Activated CD4-positive, alpha-beta memory T cell treated with anti-CD3 and anti-CD28 coated beads, Interleukin-2, amount 10 ng/mL, durations not matched to agents 7 days and 5 days (primary cell): ENCODE results near the gene ERVW-1. TPM values are rescaled to one million over a fixed set of nuclear protein-coding genes. Genes with fewer than 3 reads are reported as not detected.
A peak's percentile ranks its signal among the peaks of the same experiment; 100 is the strongest.

Experiments
- CTCF ChIA-PET: fragments of 350-600 bp; sonication (Branson Sonifier 250); formaldehyde crosslinking; loops from one replicate; lab custom pipeline; 2021; ENCODE audit warnings: antibody characterized with exemption, inconsistent platforms; lab: Charles Lee
- POLR2A ChIA-PET: fragments of 350-600 bp; sonication (Branson Sonifier 250); formaldehyde crosslinking; loops from one replicate; lab custom pipeline; 2021; ENCODE audit warnings: antibody characterized with exemption; lab: Charles Lee
- DNase-seq: peaks from one replicate; pipeline ENCODE4 v3.0.0-alpha.2; 2020
- H3K27ac Mint-ChIP-seq: one replicate; pipeline ENCODE4 v1.8.0; 2021; ENCODE audit warnings: mild to moderate bottlenecking, mixed read lengths
- H3K27me3 Mint-ChIP-seq: one replicate; pipeline ENCODE4 v1.8.0; 2021; ENCODE audit warnings: mixed read lengths
- H3K36me3 Mint-ChIP-seq: one replicate; pipeline ENCODE4 v1.8.0; 2021; ENCODE audit warnings: low read depth, mixed read lengths
- H3K4me1 Mint-ChIP-seq: one replicate; pipeline ENCODE4 v1.8.0; 2021; ENCODE audit warnings: mixed read lengths
- H3K4me3 Mint-ChIP-seq: one replicate; pipeline ENCODE4 v1.8.0; 2021; ENCODE audit warnings: mild to moderate bottlenecking, mixed read lengths
- H3K9me3 Mint-ChIP-seq: one replicate; pipeline ENCODE4 v1.8.0; 2021; ENCODE audit warnings: mixed read lengths
- total RNA-seq, 2 experiments: library from RNA; stranded (reverse); gene quantifications; one replicate each; pipeline ENCODE4 v1.2.3, GENCODE V29; 2021

ERVW-1 gene
- total RNA-seq, 2 experiments from 2014 or later, result not detected

DNA sequence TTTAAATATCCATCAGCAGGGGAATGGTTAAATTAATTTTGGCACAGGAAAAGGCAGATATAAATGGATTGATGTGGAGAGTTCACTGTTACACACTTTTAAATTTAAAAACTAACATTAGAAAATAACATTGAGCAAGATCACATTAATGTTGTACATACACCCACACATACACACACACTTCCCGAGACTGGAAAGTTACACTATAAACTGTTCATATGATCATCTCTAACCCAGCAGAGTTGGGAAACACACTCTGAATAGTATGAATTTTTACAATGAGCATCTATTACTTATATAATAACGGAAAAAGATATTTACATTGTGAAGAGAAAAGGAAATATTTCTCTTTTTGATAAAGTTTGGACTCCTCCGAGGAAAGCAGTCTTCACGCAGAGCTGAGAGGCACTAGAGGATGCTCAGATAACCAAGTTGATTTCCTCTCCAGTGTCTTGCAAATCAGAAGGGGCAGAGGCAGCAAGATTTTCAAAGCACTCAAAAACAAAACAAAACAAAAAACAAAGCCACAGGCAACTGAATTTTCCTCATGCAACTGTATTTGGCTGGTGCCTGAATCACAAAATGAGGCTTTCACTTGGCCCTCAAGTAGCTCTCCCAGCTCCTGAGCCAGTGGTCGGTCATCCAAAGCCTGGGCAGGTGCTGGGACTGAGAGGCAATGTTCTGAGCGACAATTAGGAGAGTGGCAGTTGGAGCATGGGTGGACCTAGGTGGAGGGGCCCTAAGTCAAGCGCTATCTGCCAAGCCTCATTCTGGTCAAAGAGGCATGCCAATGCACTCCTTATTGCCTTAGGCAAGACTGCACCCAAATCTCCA lies 40.9 kb downstream of the ERVW-1 start:
- H3K4me1 Mint-ChIP-seq, result no peaks in the 10 kb centered on the region
- H3K9me3 Mint-ChIP-seq, result no peaks in the 10 kb centered on the region
- CTCF ChIA-PET, result no interaction called here
- no peaks in the 10 kb centered on the region for H3K36me3 Mint-ChIP-seq
- no peaks in the 10 kb centered on the region for H3K27me3 Mint-ChIP-seq
- POLR2A ChIA-PET, result no interaction called here
- no peak overlapping the region for H3K27ac Mint-ChIP-seq
- DNase-seq, result no peak
- H3K4me3 Mint-ChIP-seq, result no peak overlapping the region

DNA sequence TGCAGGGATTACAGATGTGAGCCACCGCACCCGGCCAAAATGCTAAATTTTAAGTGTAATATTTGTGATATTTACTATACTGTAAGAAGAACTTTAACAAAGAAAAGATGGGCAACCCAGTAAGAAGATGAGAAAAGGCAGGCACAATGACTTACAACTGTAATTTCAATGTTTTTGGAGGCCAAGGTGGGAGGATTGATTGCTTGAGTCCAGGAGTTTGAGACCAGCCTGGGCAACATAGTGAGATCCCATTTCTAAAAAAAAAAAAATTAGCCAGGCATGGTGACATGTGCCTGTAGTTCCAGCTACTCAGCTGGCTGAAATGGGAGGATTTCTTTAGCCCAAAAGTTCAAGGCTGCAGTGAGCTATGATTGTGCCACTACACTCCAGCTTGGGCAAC lies 42.2 kb downstream of the ERVW-1 start:
- H3K27me3 Mint-ChIP-seq, result peaks cover 6% of the 10 kb centered on the region
- no peaks in the 10 kb centered on the region for H3K36me3 Mint-ChIP-seq
- H3K4me3 Mint-ChIP-seq, result no peak overlapping the region
- no peaks in the 10 kb centered on the region for H3K9me3 Mint-ChIP-seq
- CTCF ChIA-PET, result no interaction called here
- no peak for DNase-seq
- no peaks in the 10 kb centered on the region for H3K4me1 Mint-ChIP-seq
- no peak overlapping the region for H3K27ac Mint-ChIP-seq
- POLR2A ChIA-PET, result no interaction called here

DNA sequence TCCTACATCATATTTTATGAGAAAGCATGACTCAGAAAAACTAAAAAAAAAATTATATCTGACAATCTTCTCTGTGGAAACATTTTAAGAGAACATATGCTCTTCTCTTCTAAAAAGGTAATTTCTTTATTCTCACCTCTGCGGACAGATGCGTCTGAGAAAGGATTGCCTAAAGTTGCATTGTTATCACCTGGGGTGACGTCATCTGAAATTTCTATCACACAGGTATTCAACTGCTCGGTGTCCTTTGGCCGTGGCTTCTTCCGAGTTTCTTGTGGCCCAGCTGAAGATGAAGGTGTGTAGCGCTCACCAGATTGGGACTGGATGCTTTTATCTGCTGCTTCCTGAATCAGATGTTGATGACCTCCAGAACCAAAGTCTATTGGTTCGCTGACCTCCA lies 44.7 kb downstream of the ERVW-1 start:
- Mint-ChIP-seq H3K27me3 (peaks cover 6% of the 10 kb centered on the region), H3K9me3 (no peaks in the 10 kb centered on the region), H3K36me3 (no peaks in the 10 kb centered on the region), H3K27ac (no peak overlapping the region), H3K4me1 (peaks cover 6% of the 10 kb centered on the region), H3K4me3 (no peak overlapping the region)
- no peak for DNase-seq
- CTCF ChIA-PET, result interaction anchor here (1.9 to 2.0 kb wide), 2 partner anchors 9 to 14 kb away, joined by 4 to 7 read pairs; partner anchors contain the start of gene GATAD1
- POLR2A ChIA-PET, result no interaction called here

DNA sequence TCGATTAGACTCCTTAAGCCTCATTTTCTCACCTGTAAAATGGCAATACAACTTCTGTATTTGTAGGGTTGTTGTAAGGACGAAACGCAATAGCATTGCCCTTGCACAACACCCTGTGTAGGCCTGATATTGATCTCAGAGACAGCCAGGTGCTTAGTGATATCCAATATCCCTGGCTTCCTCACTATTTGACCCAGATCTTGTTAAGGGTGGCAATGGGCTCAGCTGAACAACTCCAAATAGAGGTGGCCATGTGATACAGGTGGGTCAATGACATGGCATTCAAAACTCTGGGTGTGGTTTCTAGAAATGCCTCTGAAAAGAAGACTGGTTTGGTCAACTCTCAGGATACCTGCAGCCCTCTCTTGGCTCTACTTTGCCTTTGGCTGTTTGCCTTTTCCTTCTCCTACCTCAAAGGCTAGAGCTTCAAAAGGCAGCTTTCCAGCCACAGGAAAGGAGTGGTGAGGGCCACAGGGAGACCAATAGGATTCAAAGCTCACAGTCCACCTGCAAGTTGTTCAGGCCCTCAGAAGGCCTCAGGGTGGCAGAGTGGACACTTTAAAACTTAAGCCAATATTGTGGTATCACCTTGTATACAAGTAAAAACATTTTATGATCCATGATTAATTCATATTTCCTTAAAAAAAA lies 45.3 kb downstream of the ERVW-1 start:
- Mint-ChIP-seq H3K4me1 (peaks cover 6% of the 10 kb centered on the region), H3K27ac (no peak overlapping the region), H3K9me3 (no peaks in the 10 kb centered on the region), H3K4me3 (no peak overlapping the region), H3K27me3 (peaks cover 9% of the 10 kb centered on the region), H3K36me3 (no peaks in the 10 kb centered on the region)
- ChIA-PET POLR2A (no interaction called here), CTCF (interaction anchor here (1.9 to 2.0 kb wide), 2 partner anchors 8 to 15 kb away, joined by 4 to 7 read pairs; partner anchors contain the start of gene GATAD1)
- DNase-seq, result no peak

DNA sequence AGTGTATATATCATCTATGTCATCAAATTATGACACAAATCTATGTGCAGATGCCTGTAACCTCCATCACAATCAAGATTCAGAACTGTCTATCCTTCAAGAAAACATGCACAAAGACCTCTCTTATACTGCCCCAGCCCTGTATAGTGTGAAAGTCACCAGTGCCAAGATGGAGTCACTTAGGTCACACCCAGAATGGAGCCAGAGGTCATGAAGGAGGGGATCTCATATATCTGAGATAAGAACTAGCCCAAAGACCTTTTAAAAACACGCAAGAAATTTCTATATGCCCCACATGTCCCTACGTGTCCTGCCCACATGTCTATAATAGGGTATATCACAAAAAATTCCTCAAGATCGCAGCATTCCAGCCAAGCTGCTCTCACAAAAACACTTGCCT lies 50.6 kb downstream of the ERVW-1 start:
- Mint-ChIP-seq H3K27ac (no peak overlapping the region), H3K9me3 (no peaks in the 10 kb centered on the region), H3K4me3 (no peak overlapping the region), H3K36me3 (no peaks in the 10 kb centered on the region), H3K27me3 (peaks cover 16% of the 10 kb centered on the region), H3K4me1 (peaks cover 28% of the 10 kb centered on the region)
- ChIA-PET POLR2A (no interaction called here), CTCF (interaction anchor here (0.7 kb wide), 1 partner anchor 273 kb away, joined by 3 read pairs; no protein-coding TSS in a partner anchor)
- DNase-seq, result no peak

DNA sequence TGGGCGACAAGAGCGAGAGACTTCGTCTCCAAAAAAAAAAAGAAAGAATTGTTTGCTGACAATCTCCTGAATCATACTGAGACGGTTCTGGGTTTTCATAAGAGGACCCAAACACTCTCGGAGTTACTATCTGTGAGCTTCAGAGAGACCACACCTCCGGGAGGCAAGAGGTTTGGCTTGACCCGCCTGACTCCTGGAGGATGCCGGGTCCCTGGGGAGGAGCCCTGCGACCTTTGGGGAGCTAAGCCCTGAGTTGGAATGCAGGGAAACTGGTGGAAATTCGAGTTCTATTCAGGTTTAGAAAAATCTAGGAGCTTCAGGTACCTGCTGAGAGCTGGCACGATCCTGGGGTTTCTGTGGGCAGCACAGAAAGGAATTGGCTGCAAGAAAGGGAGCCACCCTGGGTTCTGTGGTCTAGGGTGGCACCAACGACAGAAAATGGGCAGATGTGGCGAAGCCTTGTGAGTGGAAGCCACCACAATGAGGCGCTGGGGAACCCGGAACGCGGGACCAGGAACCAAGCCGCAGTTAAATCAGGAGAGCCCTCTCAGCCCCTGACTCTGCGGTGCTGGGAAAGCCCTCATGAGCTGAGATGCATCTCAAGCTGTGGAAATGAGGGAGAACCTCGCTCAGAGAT lies 52.3 kb downstream of the ERVW-1 start:
- Mint-ChIP-seq H3K4me1 (peaks cover 34% of the 10 kb centered on the region), H3K36me3 (no peaks in the 10 kb centered on the region), H3K4me3 (peak overlapping the region; percentile 32), H3K9me3 (no peaks in the 10 kb centered on the region), H3K27ac (no peak overlapping the region), H3K27me3 (peaks cover 12% of the 10 kb centered on the region)
- CTCF ChIA-PET, result interaction anchor here (0.7 to 3.6 kb wide), 7 partner anchors 9 to 807 kb away, joined by 3 to 75 read pairs (median 4); partner anchors contain the start of genes GATAD1 and VPS50
- POLR2A ChIA-PET, result interaction anchor here (4.8 kb wide), 1 partner anchor 22 kb away, joined by 37 read pairs; the partner anchor contains the start of gene GATAD1
- no peak for DNase-seq

DNA sequence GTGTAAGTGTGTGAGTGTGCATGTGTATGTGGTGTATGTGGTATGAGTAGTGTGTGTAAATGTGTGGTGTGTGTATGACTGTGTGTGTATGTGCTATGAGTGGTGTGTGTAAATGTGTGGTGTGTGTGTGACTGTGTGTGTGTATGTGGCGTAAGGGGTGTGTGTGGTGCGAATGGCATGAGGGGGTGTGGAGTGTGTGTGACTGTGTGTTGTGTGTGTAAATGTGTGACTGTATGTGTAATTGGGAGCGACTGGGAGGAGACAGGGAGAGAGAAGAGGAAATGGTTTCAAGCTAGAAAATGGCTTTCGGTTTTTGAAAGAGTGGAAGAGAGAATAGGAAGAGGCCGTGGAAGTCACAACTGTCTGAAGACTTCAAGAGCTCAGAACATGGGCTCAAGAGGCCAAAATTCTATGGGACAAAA lies 54.0 kb downstream of the ERVW-1 start:
- Mint-ChIP-seq H3K27ac (no peak overlapping the region), H3K4me3 (peak overlapping the region; percentile 16), H3K9me3 (no peaks in the 10 kb centered on the region), H3K36me3 (no peaks in the 10 kb centered on the region), H3K4me1 (peaks cover 28% of the 10 kb centered on the region), H3K27me3 (peaks cover 12% of the 10 kb centered on the region)
- POLR2A ChIA-PET, result interaction anchor here (4.8 kb wide), 1 partner anchor 24 kb away, joined by 37 read pairs; the partner anchor contains the start of gene GATAD1
- CTCF ChIA-PET, result interaction anchor here (0.8 to 3.6 kb wide), 18 partner anchors 8 to 693 kb away, joined by 3 to 75 read pairs (median 4); partner anchors contain the start of genes GATAD1 and RBM48
- no peak for DNase-seq

DNA sequence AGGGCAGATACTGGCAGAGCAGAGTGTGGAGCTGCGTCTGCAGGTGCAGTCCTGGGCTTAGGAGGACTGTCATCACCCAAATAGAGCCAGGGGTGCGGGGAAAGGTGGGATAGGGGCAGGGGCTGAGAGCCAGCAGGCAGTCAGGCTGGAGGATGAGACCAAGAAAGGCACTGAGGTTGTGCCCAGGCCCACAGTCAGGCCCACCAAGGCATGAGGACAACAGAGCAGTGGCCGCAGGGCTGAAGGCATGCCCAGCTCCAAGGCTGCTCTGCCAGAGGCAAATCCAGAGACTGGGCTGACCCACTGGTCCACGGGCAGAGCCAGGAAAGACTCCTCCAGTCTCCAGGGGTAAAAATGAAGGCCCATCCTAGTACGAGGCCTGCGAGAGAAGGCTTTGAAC lies 54.8 kb downstream of the ERVW-1 start:
- H3K27ac Mint-ChIP-seq, result no peak overlapping the region
- no peaks in the 10 kb centered on the region for H3K9me3 Mint-ChIP-seq
- no peak overlapping the region for H3K4me3 Mint-ChIP-seq
- peaks cover 28% of the 10 kb centered on the region for H3K4me1 Mint-ChIP-seq
- peaks cover 12% of the 10 kb centered on the region for H3K27me3 Mint-ChIP-seq
- CTCF ChIA-PET, result interaction anchor here (3.2 kb wide), 1 partner anchor 25 kb away, joined by 20 read pairs; the partner anchor contains the start of gene GATAD1
- POLR2A ChIA-PET, result interaction anchor here (4.8 kb wide), 1 partner anchor 25 kb away, joined by 37 read pairs; the partner anchor contains the start of gene GATAD1
- H3K36me3 Mint-ChIP-seq, result no peaks in the 10 kb centered on the region
- DNase-seq, result no peak

DNA sequence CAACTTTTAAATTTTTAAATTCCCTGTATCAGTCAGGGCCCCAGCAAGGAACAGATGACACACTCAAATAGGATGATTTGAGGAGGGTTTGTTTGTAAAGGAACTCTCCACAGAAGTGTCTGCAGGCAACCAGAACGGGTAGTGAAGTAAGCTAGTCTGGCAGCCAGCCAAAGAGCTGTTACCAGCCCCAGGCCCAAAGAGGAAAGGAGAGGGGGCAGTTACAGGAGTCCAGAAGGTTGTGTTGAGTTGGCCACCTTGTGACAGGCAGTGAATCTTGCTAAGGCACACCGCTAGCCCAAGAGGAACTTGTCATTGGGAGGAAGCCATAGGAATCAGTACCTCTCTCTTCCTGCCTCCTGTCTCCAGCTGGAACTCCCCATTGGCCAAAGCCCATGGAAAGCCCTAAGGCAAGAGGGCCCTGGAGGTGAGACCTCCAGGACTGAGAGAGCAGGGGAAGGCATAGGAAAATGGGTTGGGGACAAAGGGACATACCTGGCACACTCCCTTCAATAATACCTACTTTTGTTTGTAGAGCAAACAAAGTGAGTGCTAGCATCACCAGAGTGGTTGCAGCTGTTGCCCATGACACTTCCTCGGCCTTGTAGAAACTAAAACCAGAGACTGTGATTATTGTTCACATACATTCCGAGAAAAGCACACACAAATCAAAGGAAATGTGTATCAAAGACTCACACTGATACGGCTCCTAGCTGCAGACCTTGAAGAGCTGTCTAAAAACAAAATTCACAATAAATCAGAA lies 55.9 kb downstream of the ERVW-1 start:
- POLR2A ChIA-PET, result interaction anchor here (4.8 kb wide), 1 partner anchor 26 kb away, joined by 37 read pairs; the partner anchor contains the start of gene GATAD1
- H3K27ac Mint-ChIP-seq, result no peak overlapping the region
- peaks cover 28% of the 10 kb centered on the region for H3K4me1 Mint-ChIP-seq
- H3K9me3 Mint-ChIP-seq, result no peaks in the 10 kb centered on the region
- H3K27me3 Mint-ChIP-seq, result peaks cover 10% of the 10 kb centered on the region
- no peak for DNase-seq
- H3K36me3 Mint-ChIP-seq, result no peaks in the 10 kb centered on the region
- no peak overlapping the region for H3K4me3 Mint-ChIP-seq
- CTCF ChIA-PET, result interaction anchor here (1.5 to 3.2 kb wide), 2 partner anchors 9 to 26 kb away, joined by 4 to 20 read pairs; partner anchors contain the start of gene GATAD1

Other genes with a start within 250 kb of the ERVW-1 start
- 10 to 100 TPM; 39.5 to 42.4 TPM for gene KRIT1, start 232.0 kb downstream of the ERVW-1 start, total RNA-seq
- gene ANKIB1, start 232.0 kb downstream of the ERVW-1 start, total RNA-seq, result 10 to 100 TPM; 65.1 to 70.2 TPM
- gene GATAD1, start 30.5 kb downstream of the ERVW-1 start, total RNA-seq, result 10 to 100 TPM; 17.4 to 18.5 TPM
- 10 to 100 TPM; 15.0 to 16.4 TPM for gene PEX1, start 50.6 kb upstream of the ERVW-1 start, total RNA-seq
- gene RBM48, start 50.8 kb upstream of the ERVW-1 start, total RNA-seq, result 10 to 100 TPM; 15.0 to 17.8 TPM
- gene FAM133B, start 112.4 kb upstream of the ERVW-1 start, total RNA-seq, result 10 to 100 TPM; 23.4 to 25.5 TPM